ENCODE data around the gene CNTNAP2. TPM values are rescaled to one million over a fixed set of nuclear protein-coding genes. Genes with fewer than 3 reads are reported as not detected.

CNTNAP2 gene
- total and polyA plus RNA-seq, 2 of the 4 experiments (the other 2 are of a cell fraction), result not detected

DNA sequence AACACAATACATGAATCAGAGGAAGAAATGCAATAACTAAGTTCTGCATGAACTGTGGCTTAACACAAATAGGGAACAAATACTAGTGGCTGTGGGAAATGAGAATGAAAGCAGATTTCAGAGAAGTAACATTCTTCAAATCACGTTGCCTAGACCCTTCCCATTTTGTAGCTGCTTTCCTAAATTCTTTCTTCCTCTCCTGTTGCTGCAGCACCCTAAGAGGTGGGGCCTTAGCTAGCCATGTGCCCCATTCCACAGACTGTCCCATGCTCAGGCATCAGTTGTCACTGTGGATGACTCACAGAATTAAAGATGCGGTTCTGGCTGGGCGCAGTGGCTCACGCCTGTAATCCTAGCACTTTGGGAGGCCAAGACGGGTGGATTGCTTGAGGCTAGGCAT is 1769.3 kb downstream of the CNTNAP2 start:
- H3K36me3 ChIP-seq (ENCODE audit: control insufficient read depth, insufficient read depth, low read length), result no peaks in the 10 kb centered on the region
- no peak overlapping the region for H3K14ac ChIP-seq (replicated peaks; ENCODE audit: low read depth, low read length)
- no peak overlapping the region for H3K18ac ChIP-seq (ENCODE audit: low read depth, low read length)
- dilution Hi-C loops (cut with HindIII; ENCODE audit: low sequenced_read_pairs, unreplicated experiment), result no loop called here
- H2BK20ac ChIP-seq (ENCODE audit: low read depth, low read length), result no peak overlapping the region
- H3K23ac ChIP-seq (ENCODE audit: low read depth, low read length), result no peak overlapping the region
- DNase-seq (no peak), ATAC-seq (ENCODE audit: low read depth) (no peak)
- H3K27ac ChIP-seq (ENCODE audit: insufficient read depth, low read length), result no peak overlapping the region
- H3K4ac ChIP-seq (ENCODE audit: low read depth, low read length), result no peak overlapping the region
- no peaks in the 10 kb centered on the region for H3K27me3 ChIP-seq (ENCODE audit: control insufficient read depth, insufficient read depth, low read length)
- H3K9me3 ChIP-seq (ENCODE audit: control insufficient read depth, insufficient read depth, low read length), result peaks cover 9% of the 10 kb centered on the region
- no peak overlapping the region for H3K9ac ChIP-seq (ENCODE audit: low read depth, low read length)
- H4K8ac ChIP-seq (ENCODE audit: low read depth in 2 of 2, low read length in 2 of 2), result no peak overlapping the region
- TF ChIP-seq CTCF (conservative IDR thresholded peaks at IDR 0.05; ENCODE audit: low read depth, low read length) (no peak), SMC3 (IDR thresholded peaks at IDR 0.05; ENCODE audit: low read depth, low read length) (no peak), POLR2A (IDR thresholded peaks at IDR 0.05; ENCODE audit: low read depth, low read length) (no peak), MAZ (IDR thresholded peaks at IDR 0.05; ENCODE audit: borderline replicate concordance, low read depth, low read length) (no peak), RAD21 (IDR thresholded peaks at IDR 0.05; ENCODE audit: low read length) (no peak)
- no peaks in the 10 kb centered on the region for H3K4me1 ChIP-seq (ENCODE audit: control insufficient read depth, insufficient read depth, low read length)
- H2AK5ac ChIP-seq (ENCODE audit: low read depth, low read length), result no peak overlapping the region
- no peak overlapping the region for H4K5ac ChIP-seq (ENCODE audit: low read depth, low read length)
- WGBS, 2 experiments (ENCODE audit: extremely low coverage in 2 of 2, insufficient read length in 1 of 2), result 87% methylated on average over 3 of the region's 5 CpGs; no CpG with 5 or more reads in 1 of the 2 experiments
- CTCF ChIA-PET, result no interaction called here
- H3K56ac ChIP-seq (ENCODE audit: extremely low read depth, insufficient read depth, low read length), result no peak overlapping the region
- no peak overlapping the region for H2BK15ac ChIP-seq (ENCODE audit: low read depth, low read length)
- in situ Hi-C loops (cut with MboI; ENCODE audit: low sequenced_read_pairs), result no loop called here
- H2AK9ac ChIP-seq (replicated peaks; ENCODE audit: low read depth, low read length, poor library complexity), result no peak overlapping the region
- H3K9me1 ChIP-seq (ENCODE audit: insufficient read depth, low read length), result no peaks in the 10 kb centered on the region
- no peak overlapping the region for H2AFZ ChIP-seq (replicated peaks; ENCODE audit: low read length, poor library complexity)
- no peak overlapping the region for H2BK5ac ChIP-seq (ENCODE audit: low read depth, low read length, poor library complexity, severe bottlenecking)
- no peak overlapping the region for H2BK120ac ChIP-seq (ENCODE audit: low read depth, low read length)
- POLR2A ChIA-PET (ENCODE audit: unreplicated experiment), result no interaction called here
- intact Hi-C loops (cut with micrococcal nuclease), result no loop called here
- no peak overlapping the region for H3K4me2 ChIP-seq (ENCODE audit: low read depth, low read length)
- no peaks in the 10 kb centered on the region for H4K20me1 ChIP-seq (ENCODE audit: insufficient read depth, low read length)
- BruUV-seq (replicated peaks), result no TSS peak
- H3K79me1 ChIP-seq (ENCODE audit: low read depth in 1 of 2, low read length in 2 of 2), result no peaks in the 10 kb centered on the region
- H3K4me3 ChIP-seq (ENCODE audit: insufficient read depth, low read depth, low read length), result no peak overlapping the region
- H4K91ac ChIP-seq (ENCODE audit: insufficient read depth, low read depth, low read length), result no peak overlapping the region
